Upper lobe of right lung (tissue), 1 donor: ENCODE results near the gene MVK. TPM values are rescaled to one million over a fixed set of nuclear protein-coding genes. Genes with fewer than 3 reads are reported as not detected.

ENCODE experiments used
- ATAC-seq: fragments of 200-7000 bp; cut with Tn5 transposase; one replicate; pipeline ENCODE4 v1.9.1; 2020; ENCODE audit warnings: mild to moderate bottlenecking, moderate library complexity
- DNase-seq: peaks from one replicate; pipeline ENCODE4 v3.0.0-alpha.2; 2020
- H3K27ac ChIP-seq: fragments of 200-600 bp; one replicate; pipeline ENCODE4 v1.8.0; 2022
- H3K27me3 ChIP-seq: fragments of 200-600 bp; one replicate; pipeline ENCODE4 v1.8.0; 2022; ENCODE audit warnings: mild to moderate bottlenecking
- H3K36me3 ChIP-seq: fragments of 200-600 bp; one replicate; pipeline ENCODE4 v1.8.0; 2022
- H3K4me1 ChIP-seq: fragments of 200-600 bp; one replicate; pipeline ENCODE4 v1.8.0; 2022
- H3K4me3 ChIP-seq: fragments of 200-600 bp; one replicate; pipeline ENCODE4 v1.8.0; 2022; ENCODE audit warnings: mild to moderate bottlenecking
- H3K9me3 ChIP-seq: fragments of 200-600 bp; one replicate; pipeline ENCODE4 v1.8.0; 2022
- intact Hi-C: fragments of 100-400 bp; cut with DNase I; formaldehyde crosslinking; loops from one replicate; pipeline ENCODE4 v1.11.0; 2022
- total RNA-seq: library from RNA; stranded (reverse); fragmentation: NEBNext Ultra II Directional; extraction: Animal tissue kit (Norgen Biotek cat#: 25700); gene quantifications from one replicate; pipeline ENCODE4 v1.2.1, GENCODE V29; 2021
- TF ChIP-seq, protein P1 (sequence below): fragments of 200-600 bp; IDR thresholded peaks from one replicate; pipeline ENCODE4 v1.8.0; 2022; ENCODE audit warnings: antibody characterized with exemption
- donor health status: DM: no; HTN: yes; CAD: no; lungs with severe emphysema.

The MVK gene
- total RNA-seq, 1 donor from 2014 or later: 27.3 TPM

DNA sequence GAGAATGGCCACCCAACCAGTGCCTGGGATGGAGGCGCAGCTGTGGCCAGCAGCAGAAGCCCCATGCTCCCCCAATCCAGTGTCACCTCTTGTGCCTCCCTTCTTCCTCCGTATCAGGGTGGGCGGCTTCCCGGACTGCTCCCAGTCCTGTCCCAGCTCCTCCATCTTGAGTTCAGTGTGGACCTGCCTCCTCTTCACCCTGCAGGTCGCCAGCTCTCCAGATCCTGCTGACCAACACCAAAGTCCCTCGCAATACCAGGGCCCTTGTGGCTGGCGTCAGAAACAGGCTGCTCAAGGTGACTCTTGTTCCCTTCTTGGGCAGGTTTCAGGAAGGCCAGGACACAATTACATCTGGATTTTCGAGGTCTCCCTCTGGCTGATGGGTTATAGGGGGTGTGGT lies 17.0 kb downstream of the MVK start:
- Histone ChIP-seq H3K27me3 (no peaks in the 10 kb centered on the region), H3K9me3 (no peaks in the 10 kb centered on the region), H3K27ac (no peak overlapping the region), H3K4me3 (no peak overlapping the region), H3K36me3 (peaks cover 28% of the 10 kb centered on the region), H3K4me1 (no peaks in the 10 kb centered on the region)
- intact Hi-C loops: no loop called here
- ATAC-seq (no peak), DNase-seq (no peak)
- TF ChIP-seq, protein P1, sequence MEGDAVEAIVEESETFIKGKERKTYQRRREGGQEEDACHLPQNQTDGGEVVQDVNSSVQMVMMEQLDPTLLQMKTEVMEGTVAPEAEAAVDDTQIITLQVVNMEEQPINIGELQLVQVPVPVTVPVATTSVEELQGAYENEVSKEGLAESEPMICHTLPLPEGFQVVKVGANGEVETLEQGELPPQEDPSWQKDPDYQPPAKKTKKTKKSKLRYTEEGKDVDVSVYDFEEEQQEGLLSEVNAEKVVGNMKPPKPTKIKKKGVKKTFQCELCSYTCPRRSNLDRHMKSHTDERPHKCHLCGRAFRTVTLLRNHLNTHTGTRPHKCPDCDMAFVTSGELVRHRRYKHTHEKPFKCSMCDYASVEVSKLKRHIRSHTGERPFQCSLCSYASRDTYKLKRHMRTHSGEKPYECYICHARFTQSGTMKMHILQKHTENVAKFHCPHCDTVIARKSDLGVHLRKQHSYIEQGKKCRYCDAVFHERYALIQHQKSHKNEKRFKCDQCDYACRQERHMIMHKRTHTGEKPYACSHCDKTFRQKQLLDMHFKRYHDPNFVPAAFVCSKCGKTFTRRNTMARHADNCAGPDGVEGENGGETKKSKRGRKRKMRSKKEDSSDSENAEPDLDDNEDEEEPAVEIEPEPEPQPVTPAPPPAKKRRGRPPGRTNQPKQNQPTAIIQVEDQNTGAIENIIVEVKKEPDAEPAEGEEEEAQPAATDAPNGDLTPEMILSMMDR: no peak

DNA sequence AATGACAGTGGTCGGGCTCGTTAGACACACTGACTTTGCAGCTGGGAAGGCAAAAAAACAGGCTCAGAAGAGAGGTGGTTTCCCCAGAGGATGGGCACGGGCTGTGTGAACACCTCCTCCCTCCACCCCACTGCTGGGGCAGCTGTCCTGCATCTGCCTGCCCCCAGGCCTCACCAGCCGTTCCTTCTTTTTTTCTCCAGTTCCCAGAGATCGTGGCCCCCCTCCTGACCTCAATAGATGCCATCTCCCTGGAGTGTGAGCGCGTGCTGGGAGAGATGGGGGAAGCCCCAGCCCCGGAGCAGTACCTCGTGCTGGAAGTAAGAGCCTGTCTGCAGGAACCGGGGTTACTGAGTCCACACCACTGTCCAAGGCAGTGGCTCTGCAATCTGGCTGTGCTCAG lies 17.4 kb downstream of the MVK start:
- Histone ChIP-seq H3K4me3 (no peak overlapping the region), H3K4me1 (no peaks in the 10 kb centered on the region), H3K27ac (no peak overlapping the region), H3K9me3 (no peaks in the 10 kb centered on the region), H3K36me3 (peaks cover 28% of the 10 kb centered on the region), H3K27me3 (no peaks in the 10 kb centered on the region)
- ATAC-seq (no peak), DNase-seq (no peak)
- TF ChIP-seq, protein P1: no peak
- intact Hi-C loops: no loop called here

DNA sequence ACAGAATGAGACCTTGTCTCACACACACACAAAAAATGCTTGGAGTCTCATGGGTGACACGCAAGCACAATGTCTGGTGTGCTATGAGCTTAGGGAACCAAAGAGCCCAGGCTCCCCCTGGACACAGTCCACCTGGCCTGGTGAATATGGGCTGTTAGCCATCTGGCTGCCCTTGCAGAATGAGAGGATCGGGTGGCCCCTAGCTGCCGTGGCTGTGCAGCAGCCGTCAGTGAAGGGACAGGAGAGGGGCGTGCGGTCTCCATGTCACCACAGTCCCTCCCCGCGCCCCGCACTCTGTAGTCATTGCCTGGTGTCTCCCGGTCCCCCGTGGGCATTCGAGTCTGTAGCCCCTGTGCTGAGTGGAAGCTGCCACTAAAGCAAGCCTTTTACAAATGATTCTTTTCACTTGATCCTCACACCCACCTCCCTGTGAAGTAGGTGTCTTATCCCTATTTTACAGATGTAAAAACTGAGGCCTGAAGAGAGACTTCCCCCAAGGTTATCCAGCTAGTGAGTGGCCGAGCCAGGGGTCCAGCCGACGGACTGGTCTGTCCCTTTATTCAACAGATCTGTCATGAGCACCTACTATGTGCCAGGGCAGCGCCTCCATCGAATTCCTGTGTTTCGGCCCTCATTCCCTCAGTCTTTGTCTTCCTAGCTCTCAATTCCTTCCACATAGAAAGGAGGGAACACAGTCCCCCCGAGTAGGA lies 18.8 kb downstream of the MVK start:
- TF ChIP-seq, protein P1: no peak
- no peak overlapping the region for H3K27ac ChIP-seq
- no peaks in the 10 kb centered on the region for H3K4me1 ChIP-seq
- no peaks in the 10 kb centered on the region for H3K27me3 ChIP-seq
- H3K9me3 ChIP-seq: no peaks in the 10 kb centered on the region
- intact Hi-C loops: no loop called here
- peaks cover 28% of the 10 kb centered on the region for H3K36me3 ChIP-seq
- H3K4me3 ChIP-seq: no peak overlapping the region
- DNase-seq: no peak
- no peak for ATAC-seq

DNA sequence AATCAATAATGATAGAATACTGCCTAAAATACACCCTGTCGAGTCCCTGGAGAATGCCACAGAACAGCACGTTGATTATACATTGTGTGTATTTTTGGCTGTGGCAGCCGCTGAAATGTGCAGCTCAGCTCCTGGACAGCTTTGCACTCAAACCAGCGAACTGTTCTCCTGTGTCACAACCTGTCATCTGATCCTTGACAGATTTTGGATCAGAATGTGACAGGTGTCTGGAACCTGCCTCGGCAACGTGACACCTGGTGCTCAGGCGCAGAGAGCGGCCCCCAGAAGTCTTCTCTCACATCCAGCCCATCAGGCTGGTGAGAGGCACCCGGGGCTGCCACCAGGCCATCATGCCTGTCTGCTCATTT lies 19.3 kb downstream of the MVK start:
- Histone ChIP-seq H3K27ac (no peak overlapping the region), H3K9me3 (no peaks in the 10 kb centered on the region), H3K4me1 (peaks cover 5% of the 10 kb centered on the region), H3K4me3 (no peak overlapping the region), H3K27me3 (no peaks in the 10 kb centered on the region), H3K36me3 (peaks cover 25% of the 10 kb centered on the region)
- intact Hi-C loops: no loop called here
- no peak for ATAC-seq
- no peak for DNase-seq
- TF ChIP-seq, protein P1: no peak

DNA sequence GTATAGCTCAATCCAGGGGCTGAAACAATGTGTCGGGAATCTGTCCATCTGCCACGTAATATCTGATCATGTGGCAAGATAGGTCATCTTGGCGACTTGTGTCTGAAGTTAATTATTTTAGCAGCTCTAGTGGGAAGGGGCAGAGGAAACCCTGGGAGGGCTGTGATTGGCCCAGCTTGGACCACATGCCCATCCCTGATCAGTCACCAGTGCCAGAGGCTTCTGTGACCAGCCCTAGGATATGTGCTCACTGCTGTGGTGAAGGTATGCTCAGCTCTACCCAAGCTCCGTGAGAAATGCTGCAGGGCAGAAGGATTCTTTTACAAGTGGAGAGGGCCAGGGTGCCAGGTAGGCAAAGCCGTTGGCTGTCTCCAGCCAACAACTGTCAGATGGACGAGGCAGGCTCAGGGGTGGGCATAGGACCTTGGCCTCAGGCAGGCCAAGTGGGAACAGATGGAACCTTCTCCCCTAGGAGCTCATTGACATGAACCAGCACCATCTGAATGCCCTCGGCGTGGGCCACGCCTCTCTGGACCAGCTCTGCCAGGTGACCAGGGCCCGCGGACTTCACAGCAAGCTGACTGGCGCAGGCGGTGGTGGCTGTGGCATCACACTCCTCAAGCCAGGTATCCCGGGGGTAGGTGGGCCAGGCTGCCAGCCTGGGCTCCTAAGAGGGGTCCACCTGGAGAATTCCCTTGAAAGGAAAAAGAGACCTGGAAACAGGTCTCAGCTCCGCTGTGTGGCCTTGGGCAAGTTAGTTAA lies 21.1 kb downstream of the MVK start:
- peaks cover 6% of the 10 kb centered on the region for H3K4me1 ChIP-seq
- no peaks in the 10 kb centered on the region for H3K9me3 ChIP-seq
- no peak overlapping the region for H3K4me3 ChIP-seq
- intact Hi-C loops: loop anchor here (5.0 kb wide), 1 partner anchor 183 kb away; no protein-coding TSS in a partner anchor
- peaks cover 23% of the 10 kb centered on the region for H3K36me3 ChIP-seq
- H3K27ac ChIP-seq: no peak overlapping the region
- no peak for DNase-seq
- TF ChIP-seq, protein P1: no peak
- no peaks in the 10 kb centered on the region for H3K27me3 ChIP-seq
- no peak for ATAC-seq
